ENCODE results near the gene RAB24.

DNA sequence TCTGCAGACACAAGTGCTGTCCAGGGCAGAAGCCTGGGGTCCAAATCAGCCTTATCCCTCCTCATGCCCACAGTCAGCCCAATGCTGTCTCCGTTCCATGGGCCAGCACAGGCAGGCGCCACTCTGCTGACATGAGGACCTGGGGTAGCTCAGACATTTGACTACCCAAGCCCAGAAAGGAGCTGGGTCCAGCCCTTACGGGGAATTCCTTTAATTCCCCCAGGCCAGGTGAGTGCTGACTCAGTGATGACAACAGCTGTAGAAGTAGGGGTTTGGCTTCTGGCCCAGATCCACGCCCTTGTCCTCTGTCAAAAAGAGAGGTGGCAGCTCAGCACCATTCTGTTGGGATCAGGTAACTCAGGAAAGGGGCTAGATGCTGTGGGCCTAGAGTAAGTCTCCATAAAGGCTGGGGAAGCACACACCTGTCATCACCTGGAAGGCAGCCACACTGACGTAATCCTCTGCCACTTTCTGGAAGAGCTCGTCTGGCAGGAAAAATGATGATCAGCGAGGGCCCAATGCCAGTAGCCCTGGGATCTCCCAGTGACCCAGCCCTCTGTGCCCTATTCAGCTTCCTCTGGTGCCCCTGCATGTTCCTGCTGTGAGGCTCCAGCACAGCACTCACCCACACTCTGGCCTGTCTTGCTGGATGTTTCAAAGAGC lies 1.9 kb downstream of the RAB24 start:
- no peak for TF ChIP-seq EZH2 (IDR thresholded peaks at IDR 0.05; ENCODE audit: insufficient read depth, low read length)
- TF ChIP-seq, protein P1, sequence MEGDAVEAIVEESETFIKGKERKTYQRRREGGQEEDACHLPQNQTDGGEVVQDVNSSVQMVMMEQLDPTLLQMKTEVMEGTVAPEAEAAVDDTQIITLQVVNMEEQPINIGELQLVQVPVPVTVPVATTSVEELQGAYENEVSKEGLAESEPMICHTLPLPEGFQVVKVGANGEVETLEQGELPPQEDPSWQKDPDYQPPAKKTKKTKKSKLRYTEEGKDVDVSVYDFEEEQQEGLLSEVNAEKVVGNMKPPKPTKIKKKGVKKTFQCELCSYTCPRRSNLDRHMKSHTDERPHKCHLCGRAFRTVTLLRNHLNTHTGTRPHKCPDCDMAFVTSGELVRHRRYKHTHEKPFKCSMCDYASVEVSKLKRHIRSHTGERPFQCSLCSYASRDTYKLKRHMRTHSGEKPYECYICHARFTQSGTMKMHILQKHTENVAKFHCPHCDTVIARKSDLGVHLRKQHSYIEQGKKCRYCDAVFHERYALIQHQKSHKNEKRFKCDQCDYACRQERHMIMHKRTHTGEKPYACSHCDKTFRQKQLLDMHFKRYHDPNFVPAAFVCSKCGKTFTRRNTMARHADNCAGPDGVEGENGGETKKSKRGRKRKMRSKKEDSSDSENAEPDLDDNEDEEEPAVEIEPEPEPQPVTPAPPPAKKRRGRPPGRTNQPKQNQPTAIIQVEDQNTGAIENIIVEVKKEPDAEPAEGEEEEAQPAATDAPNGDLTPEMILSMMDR (IDR thresholded peaks at IDR 0.05; ENCODE audit: insufficient read depth, low read depth, low read length): no peak

Measured in astrocyte (in vitro differentiated cells and primary cell).